Neural progenitor cell (in vitro differentiated cells): Measurements from ENCODE around the gene GRID1. TPM values are rescaled to one million over a fixed set of nuclear protein-coding genes. Genes with fewer than 3 reads are reported as not detected.

Source experiments
- DNase-seq: peaks from one replicate; pipeline ENCODE4 v3.0.0-alpha.2; 2016; ENCODE audit warnings: low spot score
- H2AFZ ChIP-seq: fragments of 200-600 bp; sonication (generic); replicated peaks from 2 replicates; pipeline ENCODE4 v1.6.1; 2016; ENCODE audit warnings: antibody characterized with exemption
- H3F3A ChIP-seq: fragments of 200-600 bp; sonication (generic); 2 replicates; pipeline ENCODE4 v1.6.1; 2016; ENCODE audit warnings: antibody characterized with exemption, low read depth
- H3K27ac ChIP-seq: fragments of 200-600 bp; sonication (generic); 2 replicates; pipeline ENCODE4 v1.5.1; 2016; ENCODE audit warnings: mild to moderate bottlenecking
- H3K27me3 ChIP-seq: fragments of 200-600 bp; sonication (generic); 2 replicates; pipeline ENCODE4 v1.6.1; 2016; ENCODE audit warnings: mild to moderate bottlenecking, moderate library complexity
- H3K36me3 ChIP-seq: fragments of 200-600 bp; sonication (generic); 2 replicates; pipeline ENCODE4 v1.5.1; 2016
- H3K4me1 ChIP-seq: fragments of 200-600 bp; sonication (generic); 2 replicates; pipeline ENCODE4 v1.6.1; 2016; ENCODE audit warnings: mixed run types
- H3K4me2 ChIP-seq: fragments of 200-600 bp; sonication (generic); 2 replicates; pipeline ENCODE4 v1.6.1; 2016
- H3K4me3 ChIP-seq: fragments of 200-600 bp; sonication (generic); 2 replicates; pipeline ENCODE4 v1.5.1; 2016
- H3K79me2 ChIP-seq: fragments of 200-600 bp; sonication (generic); 2 replicates; pipeline ENCODE4 v1.6.1; 2016; ENCODE audit warnings: low read depth
- H3K9ac ChIP-seq: fragments of 200-600 bp; sonication (generic); 2 replicates; pipeline ENCODE4 v1.6.1; 2016
- H3K9me3 ChIP-seq: fragments of 200-600 bp; sonication (generic); 2 replicates; pipeline ENCODE4 v1.5.1; 2016; ENCODE audit warnings: low read depth
- H4K20me1 ChIP-seq: fragments of 200-600 bp; sonication (generic); 2 replicates; pipeline ENCODE4 v1.6.1; 2016; ENCODE audit warnings: low read depth
- H3K27ac Mint-ChIP-seq: 3 replicates; pipeline ENCODE4 v1.8.0; 2021; ENCODE audit warnings: mixed read lengths
- H3K27me3 Mint-ChIP-seq: 2 replicates; pipeline ENCODE4 v1.8.0; 2022; ENCODE audit warnings: low read depth, mild to moderate bottlenecking, inconsistent platforms, moderate library complexity, mixed read lengths; ENCODE audit not compliant: insufficient read depth
- H3K36me3 Mint-ChIP-seq: 3 replicates; pipeline ENCODE4 v1.8.0; 2021; ENCODE audit warnings: mixed read lengths
- H3K4me1 Mint-ChIP-seq: 3 replicates; pipeline ENCODE4 v1.8.0; 2021; ENCODE audit warnings: mixed read lengths
- H3K4me3 Mint-ChIP-seq: 3 replicates; pipeline ENCODE4 v1.8.0; 2021; ENCODE audit warnings: mild to moderate bottlenecking, moderate library complexity, mixed read lengths
- H3K9me3 Mint-ChIP-seq: 3 replicates; pipeline ENCODE4 v1.8.0; 2020; ENCODE audit warnings: mixed read lengths
- CTCF ChIP-seq: fragments of 200-600 bp; sonication (generic); IDR thresholded peaks from 2 replicates; pipeline ENCODE4 v1.5.1; 2017; ENCODE audit warnings: antibody characterized with exemption, mild to moderate bottlenecking
- EZH2 ChIP-seq: fragments of 200-600 bp; sonication (generic); IDR thresholded peaks from 2 replicates; pipeline ENCODE4 v1.6.1; 2017; ENCODE audit warnings: antibody characterized with exemption, mild to moderate bottlenecking, moderate library complexity
- EZH2phosphoT487 ChIP-seq: fragments of 200-600 bp; sonication (generic); IDR thresholded peaks from 2 replicates; pipeline ENCODE4 v1.6.1; 2017; ENCODE audit warnings: antibody characterized with exemption
- total RNA-seq: library from RNA; depleted of rRNA; stranded (reverse); fragments of >200 nt; gene quantifications from 2 replicates; pipeline ENCODE4 v1.2.3, GENCODE V29; 2015; ENCODE audit warnings: low replicate concordance

Gene GRID1
- total RNA-seq, 1 donor from 2014 or later, result not detected

DNA sequence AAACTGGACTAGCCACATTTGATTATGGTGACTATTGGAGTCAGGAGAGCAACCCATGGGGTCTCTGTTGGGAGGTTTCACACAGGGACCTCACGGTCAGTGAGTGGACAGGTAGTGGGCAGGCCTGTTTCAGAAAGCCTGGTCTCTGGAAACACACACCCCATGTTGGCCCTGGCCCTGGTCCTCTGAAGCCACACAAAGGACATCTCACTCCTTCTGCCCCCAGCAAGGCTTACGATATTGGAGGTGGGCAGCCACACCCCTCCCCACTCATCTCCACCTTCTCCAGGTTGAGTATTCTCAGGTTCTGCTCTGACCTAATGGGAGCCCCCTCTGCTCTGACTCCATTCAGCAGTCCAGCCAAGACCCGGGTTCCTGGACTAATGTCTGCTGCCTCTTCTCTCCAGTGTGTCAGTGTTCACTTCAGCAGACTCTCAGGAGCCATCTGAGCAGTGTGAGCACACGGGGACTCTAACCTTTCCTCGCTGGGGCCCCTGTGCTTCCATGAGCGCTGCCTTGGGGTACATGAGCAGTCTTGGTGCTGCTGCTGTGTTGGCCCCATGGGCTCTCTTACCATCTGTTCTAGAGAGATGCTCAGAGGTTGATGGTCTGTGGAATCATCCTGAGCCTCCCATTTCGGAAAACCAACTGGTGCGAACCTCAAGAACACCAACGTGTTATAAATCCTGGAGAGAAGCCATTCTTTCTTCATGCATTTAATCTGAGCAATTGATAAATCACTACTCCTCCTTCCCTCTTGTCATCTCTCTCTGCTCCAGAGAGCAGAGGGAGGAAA is 748.6 kb downstream of the GRID1 start:
- Histone ChIP-seq H2AFZ (no peak overlapping the region), H3K4me1 (no peaks in the 10 kb centered on the region), H3K79me2 (no peaks in the 10 kb centered on the region), H3K27ac (no peak overlapping the region), H3K9ac (no peak overlapping the region), H3K4me2 (no peak overlapping the region), H4K20me1 (no peaks in the 10 kb centered on the region), H3K9me3 (no peaks in the 10 kb centered on the region), H3K27me3 (no peaks in the 10 kb centered on the region), H3F3A (no peaks in the 10 kb centered on the region), H3K36me3 (no peaks in the 10 kb centered on the region), H3K4me3 (no peak overlapping the region)
- Mint-ChIP-seq H3K36me3 (no peaks in the 10 kb centered on the region), H3K9me3 (no peaks in the 10 kb centered on the region), H3K27me3 (peaks cover 7% of the 10 kb centered on the region), H3K4me1 (peaks cover 3% of the 10 kb centered on the region), H3K27ac (no peak overlapping the region), H3K4me3 (no peak overlapping the region)
- no peak for TF ChIP-seq EZH2phosphoT487
- TF ChIP-seq EZH2, result no peak
- TF ChIP-seq CTCF, result no peak
- DNase-seq, result no peak

GRCh38 chr10:85615556-85615955 is 751.0 kb downstream of the GRID1 start:
- peaks cover 7% of the 10 kb centered on the region for H3K27me3 Mint-ChIP-seq
- no peak for TF ChIP-seq EZH2
- TF ChIP-seq EZH2phosphoT487, result no peak
- TF ChIP-seq CTCF, result no peak

DNA sequence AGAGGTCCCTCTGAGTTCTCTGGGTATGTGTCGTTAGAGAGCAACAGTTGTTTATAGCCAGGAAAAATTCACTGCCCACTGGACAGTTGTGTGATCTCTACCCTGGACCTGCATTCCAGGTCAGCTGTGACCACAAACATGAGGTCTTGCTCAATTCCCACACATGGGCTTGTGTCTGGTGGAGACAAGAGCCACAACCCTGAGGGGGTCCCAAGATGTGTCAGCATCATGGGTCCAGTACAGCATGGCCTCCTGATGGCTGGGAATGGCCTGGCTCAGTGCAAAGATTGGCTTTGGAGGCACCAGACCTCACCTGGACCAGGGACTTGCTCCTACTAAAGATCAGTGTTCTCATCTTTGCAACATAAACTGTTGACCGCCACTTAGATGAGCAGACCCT is 751.6 kb downstream of the GRID1 start:
- Mint-ChIP-seq H3K27me3 (peaks cover 7% of the 10 kb centered on the region), H3K27ac (no peak overlapping the region), H3K4me3 (no peak overlapping the region), H3K4me1 (peaks cover 7% of the 10 kb centered on the region), H3K36me3 (no peaks in the 10 kb centered on the region), H3K9me3 (no peaks in the 10 kb centered on the region)
- H3K9ac ChIP-seq, result no peak overlapping the region
- no peak overlapping the region for H3K4me3 ChIP-seq
- TF ChIP-seq CTCF (no peak), EZH2 (no peak), EZH2phosphoT487 (no peak)
- H3K27me3 ChIP-seq, result no peaks in the 10 kb centered on the region
- H3K36me3 ChIP-seq, result no peaks in the 10 kb centered on the region
- DNase-seq, result no peak
- H3K4me2 ChIP-seq, result no peak overlapping the region
- H3K4me1 ChIP-seq, result no peaks in the 10 kb centered on the region
- H3K79me2 ChIP-seq, result no peaks in the 10 kb centered on the region
- no peak overlapping the region for H3K27ac ChIP-seq
- no peaks in the 10 kb centered on the region for H3F3A ChIP-seq
- H2AFZ ChIP-seq, result no peak overlapping the region
- no peaks in the 10 kb centered on the region for H3K9me3 ChIP-seq
- H4K20me1 ChIP-seq, result no peaks in the 10 kb centered on the region

More at GRCh38 chr10:85615556-85615955, 751.0 kb downstream of the GRID1 start:
- H3K4me2 ChIP-seq, result no peak overlapping the region
- H3K27ac ChIP-seq, result no peak overlapping the region
- H3K36me3 ChIP-seq, result no peaks in the 10 kb centered on the region
- H3K9ac ChIP-seq, result no peak overlapping the region
- Mint-ChIP-seq H3K4me1 (peaks cover 7% of the 10 kb centered on the region), H3K27ac (no peak overlapping the region), H3K36me3 (no peaks in the 10 kb centered on the region), H3K4me3 (no peak overlapping the region), H3K9me3 (no peaks in the 10 kb centered on the region)
- no peaks in the 10 kb centered on the region for H4K20me1 ChIP-seq
- H3F3A ChIP-seq, result no peaks in the 10 kb centered on the region
- no peak overlapping the region for H3K4me3 ChIP-seq
- DNase-seq, result no peak
- H3K27me3 ChIP-seq, result no peaks in the 10 kb centered on the region
- no peaks in the 10 kb centered on the region for H3K9me3 ChIP-seq
- H3K4me1 ChIP-seq, result no peaks in the 10 kb centered on the region
- no peaks in the 10 kb centered on the region for H3K79me2 ChIP-seq
- no peak overlapping the region for H2AFZ ChIP-seq
